Psoas muscle (tissue), 8 donors: ENCODE results near the gene LCN10. TPM values are rescaled to one million over a fixed set of nuclear protein-coding genes. Genes with fewer than 3 reads are reported as not detected.

ENCODE experiments used
- ATAC-seq, 4 donors: fragments of 200-7000 bp; cut with Tn5 transposase; one replicate each; pipeline ENCODE4 v1.9.1; 2020; ENCODE audit warnings: moderate library complexity in 3 of 4, mild to moderate bottlenecking in 2 of 4
- DNase-seq, 2 donors: peaks; one replicate each; pipeline ENCODE4 v3.0.0-alpha.2; 2020
- H3K27ac ChIP-seq: fragments of 200-600 bp; one replicate; pipeline ENCODE4 v1.8.0; 2022
- H3K27me3 ChIP-seq, 3 donors: fragments of 200-600 bp in 1 of 3; one replicate each; pipeline versions ENCODE4 v1.6.1 to v1.8.0; 2013 to 2022; ENCODE audit warnings: low read length in 2 of 3, mild to moderate bottlenecking in 2 of 3, moderate library complexity in 1 of 3; ENCODE audit not compliant: insufficient read depth in 3 of 3
- H3K36me3 ChIP-seq, 2 donors: fragments of 200-600 bp in 1 of 2; one replicate each; pipeline versions ENCODE4 v1.6.1 to v1.8.0; 2013 to 2022; ENCODE audit warnings: low read depth in 1 of 2, mild to moderate bottlenecking in 1 of 2, moderate library complexity in 1 of 2; ENCODE audit not compliant: insufficient read depth in 1 of 2
- H3K4me1 ChIP-seq: fragments of 200-600 bp; one replicate; pipeline ENCODE4 v1.8.0; 2022
- H3K4me3 ChIP-seq: fragments of 200-600 bp; one replicate; pipeline ENCODE4 v1.8.0; 2022; ENCODE audit warnings: mild to moderate bottlenecking
- H3K9me3 ChIP-seq: fragments of 200-600 bp; one replicate; pipeline ENCODE4 v1.8.0; 2022
- CTCF ChIP-seq: fragments of 200-600 bp; IDR thresholded peaks from one replicate; pipeline ENCODE4 v1.8.0; 2022; ENCODE audit warnings: antibody characterized with exemption
- WGBS, 3 donors: extraction: QIAGEN DNeasy Blood & Tissue Kit; methylation state at CpG; one replicate each; pipeline versions ENCODE4 v1.1.6 to v1.1.7; 2013; 5-methylcytosine and 5-hydroxymethylcytosine counted together
- intact Hi-C, 2 donors: fragments of 100-400 bp; cut with DNase I; formaldehyde crosslinking; loops; one replicate each; pipeline versions ENCODE4 v1.11.0 to v1.14.2; 2022
- polyA plus RNA-seq, 3 donors: library from polyadenylated mRNA; stranded (reverse); fragments of 200-250 nt; gene quantifications; one replicate each; pipeline ENCODE4 v1.2.3, GENCODE V29; 2013
- total RNA-seq, 4 donors: library from RNA; stranded (reverse); fragmentation: NEBNext Ultra II Directional in 2 of 4; extraction: Animal tissue kit (Norgen Biotek cat#: 25700) in 2 of 4; gene quantifications; one replicate each; pipeline versions ENCODE4 v1.2.1 to v1.2.4, GENCODE V29; 2021 to 2023
- donor health status: healthy with polysubstance abuse.
- donor health status: DM: no; HTN: no; CAD: no; lungs with moderate emphysema.
- donor health status: Bipolar disorder and iron deficiency.
- donor health status: healthy.
- donor health status: DM: yes; HTN: yes; CAD: no.
- donor health status: DM: no; HTN: no; CAD: no.
- donor health status: DM: no; HTN: no; CAD: no.
- donor health status: DM: yes; HTN: yes; CAD: no.

LCN10 gene
- total and polyA plus RNA-seq, 7 donors, result 3.0 to 4.9 (median 4.0) TPM; not detected in 1

GRCh38 chr9:136764301-136764891, 21.7 kb upstream of the LCN10 start, which contains the start of gene LCN15:
LCN15 (minus strand) TSS chr9:136764518; CDS start chr9:136764488, 30 bp downstream.
- H3K27ac ChIP-seq, result no peak within 1 kb of the TSS
- no peak within 1 kb of the TSS for H3K4me3 ChIP-seq
- no peak for TF ChIP-seq CTCF
- WGBS, 3 donors, result 60 to 64% (median 63%) methylated on average over 14 of the region's 14 CpGs
- no peaks in the 10 kb centered on the region for H3K9me3 ChIP-seq
- H3K4me1 ChIP-seq, result no peaks in the 10 kb centered on the region
- intact Hi-C loops, result no loop called here
- ATAC-seq (no peak), DNase-seq (peak in 1 of 2 donors; percentile 36)
- H3K27me3 ChIP-seq, result no peaks in the 10 kb centered on the region
- H3K36me3 ChIP-seq, result no peaks in the 10 kb centered on the region

GRCh38 chr9:136763649-136764035, 20.9 kb upstream of the LCN10 start:
- no peak for ATAC-seq
- no peaks in the 10 kb centered on the region for H3K9me3 ChIP-seq
- 77 to 84% (median 79%) methylated on average over 7 to 14 of the region's 14 CpGs for WGBS, 3 donors
- H3K4me1 ChIP-seq, result no peaks in the 10 kb centered on the region
- intact Hi-C loops, result no loop called here
- H3K4me3 ChIP-seq, result no peak overlapping the region
- DNase-seq, result peak in 1 of 2 donors; percentile 34
- TF ChIP-seq CTCF, result no peak
- H3K27me3 ChIP-seq, result no peaks in the 10 kb centered on the region
- no peak overlapping the region for H3K27ac ChIP-seq
- H3K36me3 ChIP-seq, result no peaks in the 10 kb centered on the region

- intact Hi-C loops, result no loop called here
- Histone ChIP-seq H3K4me3 (no peak overlapping the region), H3K36me3 (no peaks in the 10 kb centered on the region), H3K4me1 (peaks cover 3% of the 10 kb centered on the region), H3K27ac (no peak overlapping the region), H3K27me3 (no peaks in the 10 kb centered on the region), H3K9me3 (no peaks in the 10 kb centered on the region)
- 20 to 37% (median 26%) methylated on average over 25 to 37 of the region's 37 CpGs for WGBS, 3 donors
- ATAC-seq (peak in 2 of 4 donors; percentile 13 to 35), DNase-seq (peak in 1 of 2 donors; percentile 66)
- no peak for TF ChIP-seq CTCF
Observed at GRCh38 chr9:136762915-136763648, 20.3 kb upstream of the LCN10 start.

GRCh38 chr9:136762221-136762691, 19.5 kb upstream of the LCN10 start:
- Histone ChIP-seq H3K27me3 (no peaks in the 10 kb centered on the region), H3K4me1 (peaks cover 11% of the 10 kb centered on the region), H3K9me3 (no peaks in the 10 kb centered on the region), H3K36me3 (no peaks in the 10 kb centered on the region), H3K27ac (no peak overlapping the region), H3K4me3 (no peak overlapping the region)
- intact Hi-C loops, result no loop called here
- DNase-seq (peak in 1 of 2 donors; percentile 52), ATAC-seq (no peak)
- WGBS, 3 donors, result 80 to 86% (median 82%) methylated on average over 17 of the region's 17 CpGs
- no peak for TF ChIP-seq CTCF
